Lower lobe of right lung (tissue), 2 donors: ENCODE measurements around the gene HOXA13. TPM values are rescaled to one million over a fixed set of nuclear protein-coding genes. Genes with fewer than 3 reads are reported as not detected.

Experiments
- ATAC-seq, 2 donors: fragments of 200-7000 bp; cut with Tn5 transposase; one replicate each; pipeline ENCODE4 v1.9.1; 2020 to 2022; ENCODE audit warnings: mild to moderate bottlenecking in 2 of 2, moderate library complexity in 2 of 2
- DNase-seq: peaks from one replicate; pipeline ENCODE4 v3.0.0-alpha.2; 2020
- H3K27ac ChIP-seq: fragments of 200-600 bp; one replicate; pipeline ENCODE4 v1.8.0; 2022
- H3K27me3 ChIP-seq: fragments of 200-600 bp; one replicate; pipeline ENCODE4 v1.8.0; 2022; ENCODE audit warnings: low read depth
- H3K36me3 ChIP-seq: fragments of 200-600 bp; one replicate; pipeline ENCODE4 v1.8.0; 2022; ENCODE audit warnings: mild to moderate bottlenecking
- H3K4me1 ChIP-seq: fragments of 200-600 bp; one replicate; pipeline ENCODE4 v1.8.0; 2022
- H3K4me3 ChIP-seq: fragments of 200-600 bp; one replicate; pipeline ENCODE4 v1.8.0; 2022; ENCODE audit warnings: mild to moderate bottlenecking
- H3K9me3 ChIP-seq: fragments of 200-600 bp; one replicate; pipeline ENCODE4 v1.8.0; 2022
- CTCF ChIP-seq: fragments of 200-600 bp; IDR thresholded peaks from one replicate; pipeline ENCODE4 v1.8.0; 2022; ENCODE audit warnings: antibody characterized with exemption, mild to moderate bottlenecking
- intact Hi-C: fragments of 100-400 bp; cut with DNase I; formaldehyde crosslinking; loops from one replicate; pipeline ENCODE4 v1.11.0; 2022
- total RNA-seq: library from RNA; stranded (reverse); fragmentation: NEBNext Ultra II Directional; extraction: Animal tissue kit (Norgen Biotek cat#: 25700); gene quantifications from one replicate; pipeline ENCODE4 v1.2.1, GENCODE V29; 2021
- donor health status: DM: no; HTN: yes; CAD: no; lungs with severe emphysema.

Gene HOXA13
- total RNA-seq, 1 donor from 2014 or later, result not detected

GRCh38 chr7:27156508-27156898, 43.4 kb downstream of the HOXA13 start, which contains the start of gene HOXA7:
Gene HOXA7, minus strand, starts transcription at chr7:27156675. Its CDS starts 130 bp downstream, at chr7:27156545.
- Histone ChIP-seq H3K4me3 (peak within 1 kb of the TSS; percentile 60), H3K4me1 (peaks cover 56% of the 10 kb centered on the region), H3K27ac (peak within 1 kb of the TSS; percentile 81), H3K36me3 (no peaks in the 10 kb centered on the region), H3K27me3 (peaks cover 95% of the 10 kb centered on the region), H3K9me3 (no peaks in the 10 kb centered on the region)
- intact Hi-C loops, result loop anchor here (10.0 kb wide), 1 partner anchor 782 kb away; no protein-coding TSS in a partner anchor
- TF ChIP-seq CTCF, result no peak
- peak in 1 of 2 donors; percentile 14 for ATAC-seq
- no peak for DNase-seq

DNA sequence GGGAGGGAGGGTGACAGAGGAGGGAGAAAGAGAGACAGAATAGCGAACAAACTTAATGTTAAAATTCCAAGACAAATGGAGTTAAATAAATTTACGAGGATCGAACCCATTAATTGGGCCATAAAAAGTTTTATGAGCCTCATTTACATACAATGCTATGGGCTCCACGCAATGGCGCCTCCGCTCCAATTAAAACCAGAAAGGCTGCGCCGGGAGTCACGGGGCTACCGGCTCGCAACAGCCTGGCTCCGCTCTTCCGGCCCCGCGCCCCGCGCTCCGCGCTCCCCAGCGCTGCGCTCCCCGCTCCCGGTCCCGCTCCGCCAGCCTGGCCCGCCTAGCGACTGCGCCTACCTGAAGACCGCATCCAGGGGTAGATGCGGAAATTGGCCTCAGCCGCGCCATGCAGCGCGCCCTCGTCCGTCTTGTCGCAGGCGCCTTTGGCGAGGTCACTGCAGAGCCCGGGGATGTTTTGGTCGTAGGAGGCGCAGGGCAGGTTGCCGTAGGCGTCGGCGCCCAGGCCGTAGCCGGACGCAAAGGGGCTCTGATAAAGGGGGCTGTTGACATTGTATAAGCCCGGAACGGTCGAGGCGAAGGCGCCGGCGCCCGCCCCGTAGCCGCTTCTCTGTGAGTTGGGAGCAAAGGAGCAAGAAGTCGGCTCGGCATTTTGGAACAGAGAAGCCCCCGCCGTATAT, 43.9 kb downstream of the HOXA13 start:
- TF ChIP-seq CTCF, result no peak
- Histone ChIP-seq H3K27ac (peak overlapping the region; percentile 81), H3K4me1 (peaks cover 57% of the 10 kb centered on the region), H3K27me3 (peaks cover 97% of the 10 kb centered on the region), H3K36me3 (no peaks in the 10 kb centered on the region), H3K4me3 (peak overlapping the region; percentile 60), H3K9me3 (no peaks in the 10 kb centered on the region)
- DNase-seq, result no peak
- intact Hi-C loops, result loop anchor here (10.0 kb wide), 1 partner anchor 781 kb away; no protein-coding TSS in a partner anchor
- peak in 1 of 2 donors; percentile 2 for ATAC-seq

DNA sequence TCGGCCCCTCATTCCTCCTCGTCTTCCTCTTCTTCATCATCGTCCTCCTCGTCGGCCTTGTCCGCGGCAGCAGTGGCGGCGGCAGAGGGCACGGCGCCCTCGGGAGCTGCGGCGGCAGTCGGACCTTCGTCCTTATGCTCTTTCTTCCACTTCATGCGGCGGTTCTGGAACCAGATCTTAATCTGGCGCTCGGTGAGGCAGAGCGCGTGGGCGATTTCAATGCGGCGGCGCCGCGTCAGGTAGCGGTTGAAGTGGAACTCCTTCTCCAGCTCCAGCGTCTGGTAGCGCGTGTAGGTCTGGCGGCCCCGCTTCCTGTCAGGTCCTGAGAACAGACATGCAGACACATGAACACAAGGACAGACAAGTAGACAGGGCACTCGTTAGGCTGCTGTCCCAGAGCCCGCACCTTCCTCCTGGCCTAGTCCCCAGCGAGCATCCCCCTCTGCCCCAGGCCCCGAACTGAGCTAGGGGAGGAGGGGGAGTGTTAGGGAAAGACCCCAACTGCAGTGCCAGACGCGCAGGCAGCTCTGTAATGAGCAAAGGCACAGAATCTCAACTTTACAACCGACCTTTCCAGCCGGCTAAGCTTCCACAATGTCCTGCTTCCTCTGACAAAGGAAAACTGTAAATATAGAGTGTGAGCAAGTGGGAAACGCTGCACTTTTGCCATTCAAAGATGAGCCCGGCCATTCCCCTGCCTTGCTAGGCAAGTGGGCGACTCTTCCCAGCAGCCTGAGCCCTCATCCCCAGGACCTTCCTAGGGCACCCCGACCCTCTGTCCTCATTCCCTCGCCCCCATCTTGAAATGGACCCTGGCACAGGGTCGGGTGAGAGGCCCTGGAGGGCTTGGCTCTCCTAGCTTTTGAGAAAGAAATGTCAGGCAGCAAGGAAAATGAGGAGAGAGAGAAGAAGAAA, 44.7 kb downstream of the HOXA13 start:
- no peak for ATAC-seq
- H3K4me3 ChIP-seq, result peak overlapping the region; percentile 60
- H3K4me1 ChIP-seq, result peaks cover 58% of the 10 kb centered on the region
- TF ChIP-seq CTCF, result no peak
- no peaks in the 10 kb centered on the region for H3K9me3 ChIP-seq
- peaks cover 94% of the 10 kb centered on the region for H3K27me3 ChIP-seq
- intact Hi-C loops, result loop anchor here (10.0 kb wide), 1 partner anchor 780 kb away; no protein-coding TSS in a partner anchor
- peak overlapping the region; percentile 81 for H3K27ac ChIP-seq
- no peaks in the 10 kb centered on the region for H3K36me3 ChIP-seq
- DNase-seq, result no peak

- ATAC-seq, result no peak
- peaks cover 94% of the 10 kb centered on the region for H3K27me3 ChIP-seq
- intact Hi-C loops, result loop anchor here (10.0 kb wide), 1 partner anchor 780 kb away; no protein-coding TSS in a partner anchor
These were observed 45.5 kb downstream of the HOXA13 start for GRCh38 chr7:27154369-27154768.

More at GRCh38 chr7:27154369-27154768, 45.5 kb downstream of the HOXA13 start:
- Histone ChIP-seq H3K9me3 (no peaks in the 10 kb centered on the region), H3K4me3 (no peak overlapping the region), H3K27ac (no peak overlapping the region), H3K4me1 (peaks cover 57% of the 10 kb centered on the region), H3K36me3 (no peaks in the 10 kb centered on the region)
- DNase-seq, result no peak
- no peak for TF ChIP-seq CTCF
